H9 (cell line): ENCODE measurements around the gene SMARCA2. TPM values are rescaled to one million over a fixed set of nuclear protein-coding genes. Genes with fewer than 3 reads are reported as not detected.

ENCODE experiments used
- DNase-seq: peaks from one replicate; pipeline ENCODE4 v3.0.0-alpha.2; 2017
- H2AFZ ChIP-seq: one replicate; pipeline ENCODE4 v1.6.1; 2013; ENCODE audit warnings: mild to moderate bottlenecking, low read length, control low read depth, moderate library complexity
- H2AK5ac ChIP-seq: 2 replicates; pipeline ENCODE4 v1.6.1; 2013; ENCODE audit warnings: low read length, control low read depth, mixed read lengths; ENCODE audit not compliant: insufficient read length
- H2BK120ac ChIP-seq: one replicate; pipeline ENCODE4 v1.6.1; 2013; ENCODE audit warnings: low read depth, mild to moderate bottlenecking, low read length, control low read depth, inconsistent platforms; ENCODE audit not compliant: poor library complexity, severe bottlenecking
- H2BK12ac ChIP-seq: 2 replicates; pipeline ENCODE4 v1.6.1; 2013; ENCODE audit warnings: low read length, control low read depth, mixed read lengths, low read depth; ENCODE audit not compliant: insufficient read length
- H2BK15ac ChIP-seq: 2 replicates; pipeline ENCODE4 v1.6.1; 2013; ENCODE audit warnings: low read depth, low read length, control low read depth
- H2BK20ac ChIP-seq: one replicate; pipeline ENCODE4 v1.6.1; 2013; ENCODE audit warnings: low read depth, mild to moderate bottlenecking, low read length, control low read depth, inconsistent platforms; ENCODE audit not compliant: poor library complexity, severe bottlenecking
- H2BK5ac ChIP-seq: 2 replicates; pipeline ENCODE4 v1.6.1; 2013; ENCODE audit warnings: low read length, control low read depth, mixed read lengths; ENCODE audit not compliant: insufficient read length
- H3K14ac ChIP-seq: 2 replicates; pipeline ENCODE4 v1.6.1; 2013; ENCODE audit warnings: low read length, control low read depth; ENCODE audit not compliant: insufficient read depth
- H3K18ac ChIP-seq: 2 replicates; pipeline ENCODE4 v1.6.1; 2013; ENCODE audit warnings: low read depth, mild to moderate bottlenecking, mixed read lengths, low read length, control low read depth; ENCODE audit not compliant: insufficient read length
- H3K23ac ChIP-seq: 2 replicates; pipeline ENCODE4 v1.6.1; 2013; ENCODE audit warnings: low read length, control low read depth, mixed read lengths, low read depth; ENCODE audit not compliant: insufficient read length
- H3K23me2 ChIP-seq: 2 replicates; pipeline ENCODE4 v1.6.1; 2013; ENCODE audit warnings: low read depth, mild to moderate bottlenecking, mixed read lengths, low read length, control low read depth; ENCODE audit not compliant: insufficient read length, poor library complexity, severe bottlenecking
- H3K27ac ChIP-seq: 2 replicates; pipeline ENCODE4 v1.5.1; 2013; ENCODE audit warnings: low read length, control low read depth, mixed read lengths, low read depth; ENCODE audit not compliant: insufficient read length
- H3K27me3 ChIP-seq: 2 replicates; pipeline ENCODE4 v1.6.1; 2013; ENCODE audit warnings: low read length, control low read depth, inconsistent platforms; ENCODE audit not compliant: insufficient read depth
- H3K4ac ChIP-seq: 2 replicates; pipeline ENCODE4 v1.6.1; 2013; ENCODE audit warnings: low read depth, mild to moderate bottlenecking, control low read depth, inconsistent platforms, low read length, moderate library complexity
- H3K4me1 ChIP-seq: 2 replicates; pipeline ENCODE4 v1.6.1; 2013; ENCODE audit warnings: low read length, control low read depth, inconsistent platforms; ENCODE audit not compliant: insufficient read depth
- H3K4me2 ChIP-seq: 2 replicates; pipeline ENCODE4 v1.6.1; 2013; ENCODE audit warnings: low read length, control low read depth, mixed read lengths; ENCODE audit not compliant: insufficient read length, insufficient read depth
- H3K56ac ChIP-seq: 2 replicates; pipeline ENCODE4 v1.6.1; 2013; ENCODE audit warnings: low read depth, mild to moderate bottlenecking, mixed read lengths, low read length, control low read depth; ENCODE audit not compliant: insufficient read length
- H3K79me1 ChIP-seq: 2 replicates; pipeline ENCODE4 v1.6.1; 2013; ENCODE audit warnings: low read depth, mild to moderate bottlenecking, moderate library complexity, low read length, control low read depth, inconsistent platforms; ENCODE audit not compliant: insufficient read depth, poor library complexity, severe bottlenecking
- H3K79me2 ChIP-seq: 2 replicates; pipeline ENCODE4 v1.6.1; 2013; ENCODE audit warnings: low read length, control low read depth, inconsistent platforms; ENCODE audit not compliant: insufficient read depth
- H3K9ac ChIP-seq: 2 replicates; pipeline ENCODE4 v1.6.1; 2013; ENCODE audit warnings: low read length, control low read depth, mixed read lengths; ENCODE audit not compliant: insufficient read length; ENCODE audit errors: extremely low read depth
- H3K9me3 ChIP-seq: one replicate; pipeline ENCODE4 v1.6.1; 2013; ENCODE audit warnings: low read depth, low read length, inconsistent platforms; ENCODE audit not compliant: control insufficient read depth
- H3T11ph ChIP-seq: one replicate; pipeline ENCODE4 v1.6.1; 2013; ENCODE audit warnings: mild to moderate bottlenecking, low read length, control low read depth, inconsistent platforms
- H4K20me1 ChIP-seq: one replicate; pipeline ENCODE4 v1.6.1; 2013; ENCODE audit not compliant: control insufficient read depth, insufficient read length, insufficient read depth
- H4K5ac ChIP-seq: 2 replicates; pipeline ENCODE4 v1.6.1; 2013; ENCODE audit warnings: low read depth, mild to moderate bottlenecking, mixed read lengths, low read length, control low read depth; ENCODE audit not compliant: insufficient read length
- H4K8ac ChIP-seq: replicated peaks from 2 replicates; pipeline ENCODE4 v1.6.1; 2013; ENCODE audit warnings: low read length, control low read depth, mixed read lengths, low read depth; ENCODE audit not compliant: insufficient read length
- H4K91ac ChIP-seq: 2 replicates; pipeline ENCODE4 v1.6.1; 2013; ENCODE audit warnings: low read depth, mild to moderate bottlenecking, moderate library complexity, mixed read lengths, low read length, control low read depth; ENCODE audit not compliant: insufficient read length
- H3K27ac Mint-ChIP-seq, 3 experiments: 2 replicates in 2 of 3; 3 replicates in 1 of 3; pipeline ENCODE4 v1.8.0; 2020 to 2021; ENCODE audit warnings: mixed read lengths in 3 of 3, mild to moderate bottlenecking in 1 of 3, moderate library complexity in 1 of 3
- H3K27me3 Mint-ChIP-seq: 2 replicates; pipeline ENCODE4 v1.8.0; 2021; ENCODE audit warnings: low read depth, mild to moderate bottlenecking, moderate library complexity, mixed read lengths
- H3K36me3 Mint-ChIP-seq, 3 experiments: 2 replicates in 2 of 3; 3 replicates in 1 of 3; pipeline ENCODE4 v1.8.0; 2020 to 2021; ENCODE audit warnings: low read depth in 3 of 3, mixed read lengths in 3 of 3; ENCODE audit not compliant: insufficient read depth in 1 of 3
- H3K4me1 Mint-ChIP-seq, 2 experiments: 2 replicates each; pipeline ENCODE4 v1.8.0; 2020; ENCODE audit warnings: mixed read lengths in 2 of 2
- H3K4me3 Mint-ChIP-seq, 2 experiments: 2 replicates in 1 of 2; 3 replicates in 1 of 2; pipeline ENCODE4 v1.8.0; 2020 to 2021; ENCODE audit warnings: mild to moderate bottlenecking in 2 of 2, mixed read lengths in 2 of 2, moderate library complexity in 1 of 2
- H3K9me3 Mint-ChIP-seq, 2 experiments: 2 replicates in 1 of 2; 3 replicates in 1 of 2; pipeline ENCODE4 v1.8.0; 2020; ENCODE audit warnings: mild to moderate bottlenecking in 2 of 2, mixed read lengths in 2 of 2, moderate library complexity in 1 of 2
- WGBS: extraction: QIAGEN DNeasy Blood & Tissue Kit; methylation state at CpG from one replicate; pipeline ENCODE4 v1.1.7; 2013; ENCODE audit warnings: missing lambda C conversion rate, low lambda C conversion rate, mixed read lengths; ENCODE audit not compliant: insufficient read length; ENCODE audit errors: extremely low coverage; 5-methylcytosine and 5-hydroxymethylcytosine counted together
- total RNA-seq: library from RNA; stranded (reverse); gene quantifications from 2 replicates; pipeline ENCODE4 v1.2.1, GENCODE V29; 2021
- TF ChIP-seq, protein P1 (sequence below): fragments of 200-600 bp; sonication (generic); conservative IDR thresholded peaks from 3 replicates; pipeline ENCODE4 v1.8.0; 2021; ENCODE audit warnings: antibody characterized with exemption, mild to moderate bottlenecking

SMARCA2 gene
- total RNA-seq, 1 experiment from 2014 or later, result 15.3 TPM

GRCh38 chr9:2043881-2044462, 28.8 kb downstream of the SMARCA2 start:
- Histone ChIP-seq H2BK5ac (no peak overlapping the region), H2BK15ac (no peak overlapping the region), H2BK12ac (no peak overlapping the region), H3K9me3 (no peaks in the 10 kb centered on the region), H3K4me1 (no peaks in the 10 kb centered on the region), H3K56ac (no peak overlapping the region), H3K4ac (no peak overlapping the region), H3K27me3 (no peaks in the 10 kb centered on the region; the same call in 1 of the 2 replicates), H3K18ac (no peak overlapping the region), H2AK5ac (no peak overlapping the region), H3K23ac (no peak overlapping the region), H2BK20ac (no peak overlapping the region), H3T11ph (no peak overlapping the region), H4K5ac (no peak overlapping the region), H4K20me1 (no peaks in the 10 kb centered on the region), H3K79me1 (no peaks in the 10 kb centered on the region), H4K8ac (no peak overlapping the region), H3K23me2 (peaks cover 7% of the 10 kb centered on the region), H3K27ac (no peak overlapping the region), H2AFZ (no peak overlapping the region), H3K4me2 (no peak overlapping the region), H4K91ac (no peak overlapping the region), H2BK120ac (no peak overlapping the region), H3K14ac (no peak overlapping the region), H3K9ac (no peak overlapping the region), H3K79me2 (no peaks in the 10 kb centered on the region)
- H3K27ac Mint-ChIP-seq, result no peak overlapping the region
- peaks cover 13 to 18% of the 10 kb centered on the region in 2 experiments for H3K4me1 Mint-ChIP-seq
- H3K4me3 Mint-ChIP-seq, result no peak overlapping the region
- TF ChIP-seq, protein P1, sequence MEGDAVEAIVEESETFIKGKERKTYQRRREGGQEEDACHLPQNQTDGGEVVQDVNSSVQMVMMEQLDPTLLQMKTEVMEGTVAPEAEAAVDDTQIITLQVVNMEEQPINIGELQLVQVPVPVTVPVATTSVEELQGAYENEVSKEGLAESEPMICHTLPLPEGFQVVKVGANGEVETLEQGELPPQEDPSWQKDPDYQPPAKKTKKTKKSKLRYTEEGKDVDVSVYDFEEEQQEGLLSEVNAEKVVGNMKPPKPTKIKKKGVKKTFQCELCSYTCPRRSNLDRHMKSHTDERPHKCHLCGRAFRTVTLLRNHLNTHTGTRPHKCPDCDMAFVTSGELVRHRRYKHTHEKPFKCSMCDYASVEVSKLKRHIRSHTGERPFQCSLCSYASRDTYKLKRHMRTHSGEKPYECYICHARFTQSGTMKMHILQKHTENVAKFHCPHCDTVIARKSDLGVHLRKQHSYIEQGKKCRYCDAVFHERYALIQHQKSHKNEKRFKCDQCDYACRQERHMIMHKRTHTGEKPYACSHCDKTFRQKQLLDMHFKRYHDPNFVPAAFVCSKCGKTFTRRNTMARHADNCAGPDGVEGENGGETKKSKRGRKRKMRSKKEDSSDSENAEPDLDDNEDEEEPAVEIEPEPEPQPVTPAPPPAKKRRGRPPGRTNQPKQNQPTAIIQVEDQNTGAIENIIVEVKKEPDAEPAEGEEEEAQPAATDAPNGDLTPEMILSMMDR, result no peak
- H3K27me3 Mint-ChIP-seq, result peaks cover 57% of the 10 kb centered on the region
- H3K9me3 Mint-ChIP-seq, result no peaks in the 10 kb centered on the region
- H3K36me3 Mint-ChIP-seq, result no peaks in the 10 kb centered on the region; a peak in 1 of 7 replicates
- DNase-seq, result no peak
- WGBS, result no CpG with 5 or more reads among the region's 12 CpGs
